H4 (cell line): ENCODE data around the gene THADA. TPM values are rescaled to one million over a fixed set of nuclear protein-coding genes. Genes with fewer than 3 reads are reported as not detected.

ENCODE experiments used
- DNase-seq: peaks from one replicate; pipeline ENCODE4 v3.0.0-alpha.2; 2015; ENCODE audit warnings: low spot score
- total RNA-seq: library from RNA; depleted of rRNA; stranded (reverse); fragments of >200 nt; shearing (Covaris generic); gene quantifications from 2 replicates; pipeline ENCODE4 v1.2.3, GENCODE V29; 2014

THADA gene
- total RNA-seq, 1 experiment from 2014 or later: 10.9 TPM

- DNase-seq: peak; percentile 94
These were observed 385.2 kb downstream of the THADA start for GRCh38 chr2:43210467-43211303.

DNA sequence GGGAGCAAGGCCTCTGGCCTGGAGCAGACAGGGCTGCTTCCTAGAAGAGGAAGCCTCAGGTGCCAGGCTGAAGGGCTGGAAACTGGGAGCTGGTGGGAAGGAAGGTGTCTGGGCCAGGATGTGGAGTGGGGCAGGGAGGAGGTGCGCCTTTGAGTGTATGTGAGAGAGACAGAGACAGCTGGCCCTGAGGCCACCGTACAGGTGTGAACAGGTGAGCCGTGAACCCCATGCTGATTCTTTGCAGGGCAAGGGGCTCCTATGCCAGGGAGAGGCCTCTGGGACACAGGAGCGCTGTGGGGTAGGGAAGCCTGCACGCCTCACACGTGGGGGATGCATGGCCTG is 385.7 kb downstream of the THADA start:
- no peak for DNase-seq

DNA sequence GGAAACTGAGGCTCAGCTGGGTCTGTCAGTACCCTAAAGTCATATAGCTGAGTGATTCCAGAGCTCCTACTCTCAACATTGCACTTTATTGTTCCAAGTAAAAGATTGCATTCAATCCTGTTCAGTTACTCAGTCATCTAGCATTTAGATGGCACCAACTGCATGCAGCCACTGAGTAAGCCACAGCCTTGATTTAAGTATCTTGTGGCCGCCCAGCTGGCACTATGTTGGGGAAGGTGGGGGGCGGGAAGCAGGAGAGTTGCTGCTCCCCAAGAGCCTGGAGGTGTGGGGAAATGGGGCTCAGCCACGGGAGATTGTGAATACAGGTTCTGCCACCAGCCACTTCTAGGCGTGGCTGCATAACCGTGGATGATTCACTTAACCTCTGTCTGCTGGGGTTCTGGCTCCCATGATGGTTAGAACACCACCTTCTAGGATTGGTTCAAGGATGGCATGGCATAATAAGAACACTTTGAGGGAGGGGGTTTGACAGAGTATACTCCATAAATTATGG is 386.6 kb downstream of the THADA start:
- no peak for DNase-seq

GRCh38 chr2:43207553-43208300 is 388.1 kb downstream of the THADA start:
- DNase-seq: no peak

- DNase-seq: no peak
These were observed 389.2 kb downstream of the THADA start for GRCh38 chr2:43206602-43207001.

- no peak for DNase-seq
These were observed 392.5 kb downstream of the THADA start for GRCh38 chr2:43203373-43203772.

- DNase-seq: no peak
These were observed 393.5 kb downstream of the THADA start for GRCh38 chr2:43202289-43202688.

GRCh38 chr2:43201497-43201896 is 394.3 kb downstream of the THADA start:
- no peak for DNase-seq

DNA sequence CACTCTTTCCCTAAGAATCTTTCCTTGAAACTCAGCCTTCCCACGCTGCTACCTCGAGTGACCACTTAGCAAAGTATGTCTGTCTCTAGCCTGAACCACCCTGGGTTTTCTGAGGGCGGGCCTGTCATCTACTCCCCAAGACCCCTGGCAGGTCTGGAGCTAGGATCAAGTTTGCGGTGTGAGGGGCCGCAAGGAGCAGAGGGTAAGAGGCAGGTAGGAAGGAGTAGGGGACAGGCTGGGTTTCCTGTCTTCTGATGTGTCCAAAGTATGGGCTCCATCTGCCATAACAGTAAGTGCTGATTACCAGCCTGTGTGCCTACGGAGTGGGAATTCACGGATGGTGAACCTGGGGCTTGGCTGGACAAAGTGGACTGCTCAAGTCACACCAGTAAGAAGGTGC is 394.8 kb downstream of the THADA start:
- DNase-seq: no peak

- peak; percentile 39 for DNase-seq
These were observed 396.0 kb downstream of the THADA start for GRCh38 chr2:43199492-43200488.

DNA sequence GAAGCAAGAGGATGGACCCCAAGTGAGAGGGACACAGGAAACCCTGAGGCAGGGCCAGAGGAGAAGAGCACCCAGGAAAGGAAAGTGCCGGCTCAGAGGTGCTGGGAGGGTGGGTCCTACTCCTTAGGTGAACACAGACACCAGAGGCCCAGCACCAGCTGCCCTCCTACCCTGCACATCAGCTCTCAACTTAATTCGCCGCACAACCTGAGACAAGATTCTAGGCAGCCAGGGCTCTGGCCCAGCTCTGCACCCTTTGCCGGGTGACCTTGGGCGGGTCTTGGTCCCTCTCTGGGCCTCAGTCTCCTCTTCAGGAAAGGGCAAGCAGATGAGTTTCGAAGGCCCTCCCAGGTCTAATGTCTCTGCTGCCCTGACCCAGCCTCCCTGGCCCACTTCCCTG is 397.6 kb downstream of the THADA start:
- no peak for DNase-seq

DNA sequence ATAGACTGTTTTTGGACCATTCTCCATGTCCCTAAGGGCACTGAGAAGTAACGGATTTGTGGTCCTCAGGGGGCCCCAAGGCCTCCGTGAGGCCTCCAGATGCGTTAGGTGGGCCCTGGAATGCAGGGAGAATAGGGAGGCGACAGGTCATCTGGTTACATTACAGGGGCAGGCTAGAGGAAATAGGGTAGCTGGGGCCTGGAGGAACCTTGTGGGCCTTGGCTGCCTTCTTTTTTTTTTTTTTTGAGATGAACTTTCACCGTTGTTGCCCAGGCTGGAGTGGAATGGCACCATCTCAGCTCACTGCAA is 398.3 kb downstream of the THADA start:
- no peak for DNase-seq

DNA sequence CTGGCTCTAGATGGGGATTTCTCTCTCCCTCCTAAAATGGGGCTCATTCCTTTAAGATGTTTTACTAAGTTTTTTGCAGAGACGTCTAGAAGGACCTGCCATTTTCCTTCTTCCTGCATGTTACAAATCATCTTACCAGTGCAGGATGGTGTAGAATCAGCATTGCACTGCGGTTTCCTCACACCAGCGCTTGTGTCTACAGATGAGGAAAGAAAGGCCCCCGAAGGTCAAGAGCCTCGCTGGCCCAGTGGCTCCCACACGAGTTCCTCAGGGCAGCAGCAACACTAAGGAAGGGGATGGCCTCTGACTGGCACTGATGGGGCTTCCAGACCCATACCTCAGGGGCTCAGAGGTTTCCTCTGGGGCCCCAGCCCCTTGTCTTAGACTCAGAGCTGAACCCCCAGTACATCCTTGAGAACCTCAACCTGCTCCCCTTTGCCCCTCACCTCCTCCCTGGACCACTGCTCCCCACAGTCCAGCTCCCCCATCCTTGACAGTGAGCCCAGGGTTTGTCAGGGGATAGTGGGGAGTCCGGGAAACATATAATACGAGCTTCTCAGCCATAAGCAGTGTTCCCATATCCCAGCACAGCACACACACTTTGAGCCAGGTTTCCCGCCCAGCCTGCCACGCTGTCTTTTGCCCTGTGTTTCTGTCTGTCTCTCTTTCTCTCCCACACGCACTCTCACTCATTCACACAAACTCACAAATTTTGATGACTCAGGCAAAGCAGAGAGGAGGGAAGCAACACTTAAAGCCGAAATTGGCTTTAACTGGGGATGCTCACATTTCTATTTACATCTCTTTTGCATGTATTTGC is 398.9 kb downstream of the THADA start:
- no peak for DNase-seq

DNA sequence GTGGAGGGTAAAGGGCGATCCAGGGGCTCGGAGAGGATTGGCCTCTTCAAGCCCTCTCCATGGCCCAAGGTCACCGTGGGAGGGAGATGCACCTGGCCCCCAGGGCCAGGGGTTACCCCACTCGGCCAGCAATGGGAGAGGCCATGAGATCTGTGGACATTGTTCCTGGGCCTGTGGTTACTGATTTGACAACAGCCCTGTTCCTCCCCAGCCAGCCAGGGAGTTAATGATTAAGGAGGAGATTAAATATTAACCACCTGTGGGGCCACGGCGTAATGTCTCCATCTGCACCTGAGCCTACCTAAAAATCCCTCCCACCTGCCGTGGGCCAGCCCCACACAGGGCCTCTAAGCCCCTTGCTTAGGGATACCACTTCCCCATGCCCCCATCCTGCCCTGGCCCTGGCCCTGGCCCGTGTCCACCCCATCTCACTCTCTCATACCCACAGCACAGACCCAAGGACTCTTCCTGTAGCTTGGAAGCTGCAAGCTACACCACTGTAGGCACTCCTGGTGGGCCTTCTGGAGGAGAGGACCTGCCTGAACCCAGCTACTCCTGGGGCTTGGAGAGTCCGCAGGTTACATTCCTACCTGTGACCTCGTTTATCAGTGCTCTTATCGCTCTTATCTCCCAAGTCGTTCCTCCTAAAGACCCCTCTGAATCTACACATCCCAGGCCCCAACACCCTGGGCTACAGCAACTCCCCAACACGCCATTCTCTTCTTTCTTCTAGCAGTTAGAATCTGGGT is 401.5 kb downstream of the THADA start:
- DNase-seq: no peak

- DNase-seq: no peak
These were observed 402.2 kb downstream of the THADA start for GRCh38 chr2:43193652-43194120.

GRCh38 chr2:43192744-43193651 is 402.8 kb downstream of the THADA start:
- DNase-seq: no peak

- no peak for DNase-seq
These were observed 403.8 kb downstream of the THADA start for GRCh38 chr2:43191947-43192516.

GRCh38 chr2:43190311-43191052 is 405.4 kb downstream of the THADA start:
- no peak for DNase-seq
